ENCODE data around the gene EFCAB6.

GRCh38 chr22:43572710-43573109 lies 239.4 kb downstream of the EFCAB6 start:
- TF ChIP-seq CTCF (IDR thresholded peaks at IDR 0.05; ENCODE audit: low read depth, low read length, poor library complexity, severe bottlenecking) (no peak), EZH2phosphoT487 (IDR thresholded peaks at IDR 0.05; ENCODE audit: borderline replicate concordance, low read length) (no peak)

All from DOHH2 (cell line).